SK-N-SH (cell line): ENCODE results near the gene FLAD1. TPM values are rescaled to one million over a fixed set of nuclear protein-coding genes. Genes with fewer than 3 reads are reported as not detected.

Source experiments
- CTCF ChIA-PET: fragments of 300-600, 350-600 bp; formaldehyde crosslinking; extraction: SDS; loops from one replicate; lab custom pipeline; 2021; lab: Yijun Ruan, JAX
- POLR2A ChIA-PET: fragments of 350-600 bp; sonication (Branson Sonifier 250); formaldehyde crosslinking; extraction: SDS; loops from one replicate; lab custom pipeline; 2020; ENCODE audit warnings: antibody characterized with exemption, inconsistent platforms; lab: Yijun Ruan, JAX
- DNase-seq: peaks from one replicate; pipeline ENCODE4 v3.0.0; 2012
- H2AFZ ChIP-seq: fragments of 200-600 bp; sonication (generic); 2 replicates; pipeline ENCODE4 v1.8.1; 2016; ENCODE audit warnings: antibody characterized with exemption, mild to moderate bottlenecking, low read depth
- H3F3A ChIP-seq: fragments of 200-600 bp; sonication (generic); replicated peaks from 2 replicates; pipeline ENCODE3; 2016; ENCODE audit warnings: antibody characterized with exemption, mild to moderate bottlenecking; ENCODE audit not compliant: insufficient read depth
- H3K27ac ChIP-seq, 2 experiments: fragments of 200-500 bp in 1 of 2; fragments of 200-600 bp in 1 of 2; sonication (Bioruptor generic) in 1 of 2; sonication (generic), shearing (Covaris generic) in 1 of 2; 2 replicates each; pipeline versions ENCODE4 v1.5.1 to v1.6.1; 2014 to 2016; ENCODE audit warnings: low read depth in 2 of 2, inconsistent platforms in 1 of 2, low read length in 1 of 2, mild to moderate bottlenecking in 1 of 2, mixed read lengths in 1 of 2
- H3K27me3 ChIP-seq: fragments of 200-600 bp; sonication (generic), shearing (Covaris generic); 2 replicates; pipeline ENCODE4 v1.6.1; 2016; ENCODE audit warnings: mixed run types; ENCODE audit not compliant: insufficient read depth
- H3K36me3 ChIP-seq, 2 experiments: fragments of 200-500 bp in 1 of 2; fragments of 200-600 bp in 1 of 2; sonication (Bioruptor generic) in 1 of 2; sonication (generic) in 1 of 2; replicated peaks in 1 of 2; 2 replicates each; pipeline versions ENCODE3 to v1.5.1; 2014 to 2016; ENCODE audit warnings: low read length in 1 of 2, mild to moderate bottlenecking in 1 of 2; ENCODE audit not compliant: insufficient read depth in 2 of 2, control insufficient read depth in 1 of 2
- H3K4me1 ChIP-seq, 2 experiments: fragments of 200-500 bp in 1 of 2; fragments of 200-600 bp in 1 of 2; sonication (Bioruptor generic) in 1 of 2; sonication (generic), shearing (Covaris generic) in 1 of 2; 2 replicates each; pipeline versions ENCODE4 v1.5.1 to v1.6.1; 2014 to 2016; ENCODE audit warnings: low read depth in 1 of 2, low read length in 1 of 2, mixed run types in 1 of 2; ENCODE audit not compliant: insufficient read depth in 2 of 2, control insufficient read depth in 1 of 2
- H3K4me2 ChIP-seq: fragments of 200-600 bp; sonication (generic), shearing (Covaris generic); 2 replicates; pipeline ENCODE4 v1.6.1; 2017; ENCODE audit warnings: mixed run types
- H3K4me3 ChIP-seq, 2 experiments: fragments of 200-500 bp in 1 of 2; fragments of 200-600 bp in 1 of 2; sonication (Bioruptor generic) in 1 of 2; sonication (generic), shearing (Covaris generic) in 1 of 2; 2 replicates each; pipeline versions ENCODE4 v1.5.1 to v1.8.1; 2014 to 2016; ENCODE audit warnings: low read depth in 2 of 2, inconsistent platforms in 1 of 2, low read length in 1 of 2, mild to moderate bottlenecking in 1 of 2, mixed read lengths in 1 of 2, moderate library complexity in 1 of 2
- H3K79me2 ChIP-seq: fragments of 200-600 bp; sonication (generic); 2 replicates; pipeline ENCODE4 v1.8.1; 2017; ENCODE audit warnings: mild to moderate bottlenecking; ENCODE audit not compliant: insufficient read depth
- H3K9ac ChIP-seq: fragments of 200-600 bp; sonication (generic); 2 replicates; pipeline ENCODE4 v1.6.1; 2017; ENCODE audit warnings: mixed run types
- H3K9me2 ChIP-seq: fragments of 200-600 bp; sonication (generic); 2 replicates; pipeline ENCODE4 v1.6.1; 2017; ENCODE audit warnings: mixed run types
- H3K9me3 ChIP-seq: fragments of 200-600 bp; sonication (generic); 2 replicates; pipeline ENCODE4 v1.6.1; 2017; ENCODE audit warnings: mixed run types, mild to moderate bottlenecking, moderate library complexity
- H4K20me1 ChIP-seq: fragments of 200-600 bp; sonication (generic); 2 replicates; pipeline ENCODE4 v1.6.1; 2017; ENCODE audit warnings: mild to moderate bottlenecking, mixed run types; ENCODE audit not compliant: insufficient read depth
- CHD2 ChIP-seq: fragments of 150-350 bp; IDR thresholded peaks from 2 replicates; pipeline ENCODE4 v1.6.1; 2018; ENCODE audit warnings: low read length; ENCODE audit not compliant: partially characterized antibody
- ELF1 ChIP-seq: IDR thresholded peaks from 2 replicates; pipeline ENCODE4 v1.4.0; 2012
- EP300 ChIP-seq, 2 experiments: IDR thresholded peaks; 2 replicates each; pipeline versions ENCODE4 v1.4.0 to v1.6.1; 2012; ENCODE audit warnings: borderline replicate concordance in 1 of 2, low read depth in 1 of 2, low read length in 1 of 2
- FOSL2 ChIP-seq: IDR thresholded peaks from 2 replicates; pipeline ENCODE4 v1.4.0; 2012; ENCODE audit warnings: low read depth, mild to moderate bottlenecking, moderate library complexity, borderline replicate concordance
- FOXM1 ChIP-seq: IDR thresholded peaks from 2 replicates; pipeline ENCODE4 v1.4.0; 2012; ENCODE audit warnings: low read depth, mild to moderate bottlenecking
- GABPA ChIP-seq: IDR thresholded peaks from 2 replicates; pipeline ENCODE4 v1.4.0; 2012; ENCODE audit warnings: low read depth, mild to moderate bottlenecking
- MAX ChIP-seq: IDR thresholded peaks from 2 replicates; pipeline ENCODE4 v1.4.0; 2012; ENCODE audit warnings: low read depth
- MEF2A ChIP-seq: IDR thresholded peaks from 2 replicates; pipeline ENCODE4 v1.4.0; 2012; ENCODE audit warnings: low read depth, borderline replicate concordance
- PBX3 ChIP-seq: IDR thresholded peaks from 2 replicates; pipeline ENCODE4; 2012
- POLR2AphosphoS5 ChIP-seq: IDR thresholded peaks from 2 replicates; pipeline ENCODE4 v1.6.1; 2012; ENCODE audit warnings: low read depth, low read length
- RAD21 ChIP-seq: IDR thresholded peaks from 2 replicates; pipeline ENCODE4 v1.6.1; 2012; ENCODE audit warnings: mild to moderate bottlenecking, low read length
- REST ChIP-seq: IDR thresholded peaks from 2 replicates; pipeline ENCODE4 v1.6.1; 2012; ENCODE audit warnings: mild to moderate bottlenecking, low read depth, low read length, moderate library complexity
- TAF1 ChIP-seq: IDR thresholded peaks from 2 replicates; pipeline ENCODE4 v1.6.1; 2012; ENCODE audit warnings: low read depth, mild to moderate bottlenecking, low read length, moderate library complexity, borderline replicate concordance
- USF1 ChIP-seq: IDR thresholded peaks from 2 replicates; pipeline ENCODE4 v1.4.0; 2012; ENCODE audit warnings: low read depth, borderline replicate concordance
- USF2 ChIP-seq: fragments of 150-350 bp; IDR thresholded peaks from 2 replicates; pipeline ENCODE4 v1.6.1; 2017; ENCODE audit warnings: antibody characterized with exemption, low read length, low read depth, borderline replicate concordance
- YY1 ChIP-seq: IDR thresholded peaks from 2 replicates; pipeline ENCODE4 v1.4.0; 2012; ENCODE audit warnings: low read depth, mild to moderate bottlenecking
- WGBS: methylation state at CpG from one replicate; pipeline ENCODE4 v1.1.6; 2017; ENCODE audit warnings: low lambda C conversion rate; 5-methylcytosine and 5-hydroxymethylcytosine counted together
- polyA plus RNA-seq, 3 experiments: library from polyadenylated mRNA; depleted of rRNA; stranded (reverse); fragments of >200 nt; gene quantifications; 2 replicates each; pipeline ENCODE4 v1.2.3, GENCODE V29; 2012

The FLAD1 gene
- polyA plus RNA-seq, 1 of the 3 experiments (the other 2 are of a cell fraction) = 50.8 TPM

GRCh38 chr1:155003766-155004351, 20.7 kb downstream of the FLAD1 start:
- Histone ChIP-seq H3K4me1 (peaks cover 18 to 30% of the 10 kb centered on the region in 2 experiments), H3K9me3 (no peaks in the 10 kb centered on the region), H2AFZ (peak overlapping the region; percentile 70; the same call in 1 of the 2 replicates), H3K4me3 (peak overlapping the region; percentile 79 to 95), H3K4me2 (peak overlapping the region; percentile 100), H3K9ac (peak overlapping the region; percentile 86), H3K79me2 (peaks cover 37% of the 10 kb centered on the region), H3K36me3 (peaks cover 0 to 5% of the 10 kb centered on the region in 2 experiments), H3F3A (peaks cover 27% of the 10 kb centered on the region), H3K9me2 (no peaks in the 10 kb centered on the region), H3K27me3 (no peaks in the 10 kb centered on the region), H4K20me1 (peaks cover 2% of the 10 kb centered on the region; the same call in 1 of the 2 replicates), H3K27ac (peak overlapping the region; percentile 72 to 96)
- ChIA-PET CTCF (interaction anchor here (0.5 to 14.0 kb wide), 15 partner anchors 10 to 593 kb away, joined by 3 to 640 read pairs (median 4); partner anchors contain the start of genes ADAM15, CKS1B, FLAD1 and LENEP), POLR2A (interaction anchor here (0.7 to 1.7 kb wide), 4 partner anchors 14 to 46 kb away, joined by 3 to 5 read pairs (median 4); no protein-coding TSS in a partner anchor)
- 2% methylated on average over 12 of the region's 34 CpGs for WGBS
- DNase-seq = peak; percentile 80
- no peak for TF ChIP-seq TAF1
- no peak for TF ChIP-seq USF2
- TF ChIP-seq EP300 (IDR thresholded peaks at IDR 0.05; ENCODE audit: borderline replicate concordance in 1 of 2, low read depth in 1 of 2, low read length in 1 of 2) = peak in 1 of 2 experiments; percentile 10; a peak in 1 of 4 replicates
- no peak; the same call in 1 of the 2 replicates for TF ChIP-seq FOSL2
- no peak for TF ChIP-seq ELF1
- no peak for TF ChIP-seq REST
- no peak for TF ChIP-seq FOXM1
- TF ChIP-seq MEF2A = no peak
- peak; percentile 74 for TF ChIP-seq GABPA
- TF ChIP-seq USF1 = 0 out of 2 replicates have a peak, but pooled peaks have one; percentile 14
- peak; percentile 35 for TF ChIP-seq CHD2
- TF ChIP-seq PBX3 = no peak
- peak; percentile 55 for TF ChIP-seq MAX
- no peak for TF ChIP-seq YY1
- TF ChIP-seq RAD21 = no peak
- TF ChIP-seq POLR2AphosphoS5 = no peak
